ENCODE measurements around the gene FBRSL1. TPM values are rescaled to one million over a fixed set of nuclear protein-coding genes. Genes with fewer than 3 reads are reported as not detected.

Gene FBRSL1
- polyA plus RNA-seq, 1 of the 3 experiments (the other 2 are of a cell fraction) = 5.5 TPM

- TF ChIP-seq REST (IDR thresholded peaks at IDR 0.05; ENCODE audit: low read depth, low read length) (no peak), MXI1 (IDR thresholded peaks at IDR 0.05; ENCODE audit: low read depth, low read length) (no peak)
Measured at GRCh38 chr12:132507161-132507538, 17.2 kb downstream of the FBRSL1 start (continued).

DNA sequence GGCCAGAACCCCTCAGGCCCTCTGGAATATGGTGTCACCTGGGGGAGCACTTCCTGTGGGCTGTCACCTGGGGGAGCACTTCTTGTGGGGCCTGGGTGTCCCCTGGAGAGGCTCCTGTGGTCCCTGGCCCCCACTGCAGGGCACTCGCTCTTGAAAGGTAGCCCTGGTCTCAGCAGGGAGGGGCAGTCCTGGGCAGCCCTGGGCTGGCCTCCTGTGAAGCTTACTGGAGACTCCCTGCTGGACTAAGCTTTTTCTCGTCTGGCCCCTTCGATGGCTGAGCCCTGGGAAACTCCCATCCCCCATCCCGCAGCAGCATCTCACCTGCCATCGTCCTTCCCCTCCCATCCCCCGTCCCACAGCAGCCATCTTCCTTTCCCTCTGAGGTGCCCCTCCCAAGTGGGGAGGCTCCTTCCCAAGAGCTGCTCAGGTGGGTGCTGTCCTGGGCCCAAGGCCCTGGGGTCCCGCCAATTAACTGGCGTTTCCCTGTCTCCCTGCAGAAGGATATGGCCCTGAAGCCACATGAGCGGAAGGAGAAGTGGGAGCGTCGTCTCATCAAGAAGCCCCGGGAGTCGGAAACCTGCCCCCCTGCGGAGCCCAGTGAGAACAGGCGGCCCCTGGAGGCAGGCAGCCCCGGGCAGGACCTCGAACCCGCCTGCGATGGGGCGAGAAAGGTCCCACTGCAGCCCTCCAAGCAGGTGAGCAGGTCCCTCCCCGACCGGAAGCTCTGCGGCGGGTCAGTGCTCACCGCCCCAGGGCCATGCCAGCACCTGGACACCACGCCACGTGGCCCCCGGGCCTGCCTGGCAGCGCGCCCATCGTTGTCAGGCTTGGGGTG lies 17.9 kb downstream of the FBRSL1 start:
- H3K4me2 ChIP-seq = no peak overlapping the region
- POLR2A ChIA-PET = no interaction called here
- TF ChIP-seq RXRA (IDR thresholded peaks at IDR 0.05; ENCODE audit: borderline replicate concordance, low read depth) (no peak), CTCF (IDR thresholded peaks at IDR 0.05) (0 out of 2 replicates have a peak, but pooled peaks have one; percentile 9), RAD21 (IDR thresholded peaks at IDR 0.05; ENCODE audit: low read length) (no peak)
- no peak overlapping the region for H3K9ac ChIP-seq
- H4K20me1 ChIP-seq (ENCODE audit: insufficient read depth) = peaks cover 62% of the 10 kb centered on the region
- 84% methylated on average over 11 of the region's 31 CpGs for WGBS (ENCODE audit: low lambda C conversion rate)
- peaks cover 36% of the 10 kb centered on the region for H3K79me2 ChIP-seq (ENCODE audit: insufficient read depth)
- DNase-seq = no peak
- CTCF ChIA-PET = interaction anchor here (0.9 to 2.3 kb wide), 4 partner anchors 11 to 94 kb away, joined by 3 to 9 read pairs (median 4); no protein-coding TSS in a partner anchor
- H3K9me3 ChIP-seq = no peaks in the 10 kb centered on the region
- no peaks in the 10 kb centered on the region for H3F3A ChIP-seq (replicated peaks; ENCODE audit: insufficient read depth)
- H3K27ac ChIP-seq (ENCODE audit: low read depth in 2 of 2, low read length in 1 of 2) = no peak overlapping the region; a peak in 1 of 4 replicates
- peaks cover 0 to 5% of the 10 kb centered on the region in 2 experiments for H3K36me3 ChIP-seq (replicated peaks in 1 of 2; ENCODE audit: control insufficient read depth in 1 of 2, insufficient read depth in 2 of 2, low read length in 1 of 2)
- H3K9me2 ChIP-seq = no peaks in the 10 kb centered on the region
- no peaks in the 10 kb centered on the region for H3K27me3 ChIP-seq (ENCODE audit: insufficient read depth)
- H2AFZ ChIP-seq (ENCODE audit: low read depth) = no peak overlapping the region
- no peak overlapping the region for H3K4me3 ChIP-seq (ENCODE audit: low read depth in 2 of 2, low read length in 1 of 2)
- peaks cover 8 to 26% of the 10 kb centered on the region in 2 experiments; a peak in 2 of 4 replicates for H3K4me1 ChIP-seq (ENCODE audit: control insufficient read depth in 1 of 2, insufficient read depth in 2 of 2, low read depth in 1 of 2, low read length in 1 of 2)

DNA sequence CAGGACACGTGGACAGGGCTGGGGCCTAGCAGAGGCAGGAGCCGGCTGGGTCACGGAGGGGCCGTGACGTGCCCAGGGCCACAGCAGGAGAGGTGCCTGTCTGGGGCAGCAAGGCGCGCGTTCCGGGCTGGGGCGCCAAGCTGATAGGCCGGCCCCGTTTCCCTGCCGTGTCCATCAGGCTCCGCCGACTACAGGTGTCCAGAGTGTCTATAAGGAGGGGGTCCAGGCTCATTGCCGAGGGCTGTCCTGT lies 18.5 kb downstream of the FBRSL1 start:
- Histone ChIP-seq H3K9ac (no peak overlapping the region), H3K27me3 (ENCODE audit: insufficient read depth) (no peaks in the 10 kb centered on the region), H4K20me1 (ENCODE audit: insufficient read depth) (peaks cover 60% of the 10 kb centered on the region), H3K9me2 (no peaks in the 10 kb centered on the region), H3K9me3 (no peaks in the 10 kb centered on the region), H3F3A (replicated peaks; ENCODE audit: insufficient read depth) (no peaks in the 10 kb centered on the region), H2AFZ (ENCODE audit: low read depth) (no peak overlapping the region), H3K79me2 (ENCODE audit: insufficient read depth) (peaks cover 30% of the 10 kb centered on the region), H3K36me3 (replicated peaks in 1 of 2; ENCODE audit: control insufficient read depth in 1 of 2, insufficient read depth in 2 of 2, low read length in 1 of 2) (peaks cover 0 to 5% of the 10 kb centered on the region in 2 experiments), H3K27ac (ENCODE audit: low read depth in 2 of 2, low read length in 1 of 2) (no peak overlapping the region), H3K4me1 (ENCODE audit: control insufficient read depth in 1 of 2, insufficient read depth in 2 of 2, low read depth in 1 of 2, low read length in 1 of 2) (peaks cover 8 to 26% of the 10 kb centered on the region in 2 experiments; a peak in 2 of 4 replicates), H3K4me3 (ENCODE audit: low read depth in 2 of 2, low read length in 1 of 2) (no peak overlapping the region), H3K4me2 (no peak overlapping the region)
- ChIA-PET POLR2A (no interaction called here), CTCF (interaction anchor here (0.9 to 1.0 kb wide), 2 partner anchors 15 to 94 kb away, joined by 3 read pairs; no protein-coding TSS in a partner anchor)
- 100% methylated on average over 1 of the region's 16 CpGs for WGBS (ENCODE audit: low lambda C conversion rate)
- TF ChIP-seq EZH2phosphoT487 (IDR thresholded peaks at IDR 0.05; ENCODE audit: borderline replicate concordance, low read depth) (no peak), FOSL2 (IDR thresholded peaks at IDR 0.05; ENCODE audit: borderline replicate concordance, low read depth) (no peak), NRF1 (IDR thresholded peaks at IDR 0.05; ENCODE audit: low read depth, low read length) (no peak)
- DNase-seq = no peak

All from SK-N-SH (cell line).